ENCODE data around the gene PPP1R3C.

The PPP1R3C gene

DNA sequence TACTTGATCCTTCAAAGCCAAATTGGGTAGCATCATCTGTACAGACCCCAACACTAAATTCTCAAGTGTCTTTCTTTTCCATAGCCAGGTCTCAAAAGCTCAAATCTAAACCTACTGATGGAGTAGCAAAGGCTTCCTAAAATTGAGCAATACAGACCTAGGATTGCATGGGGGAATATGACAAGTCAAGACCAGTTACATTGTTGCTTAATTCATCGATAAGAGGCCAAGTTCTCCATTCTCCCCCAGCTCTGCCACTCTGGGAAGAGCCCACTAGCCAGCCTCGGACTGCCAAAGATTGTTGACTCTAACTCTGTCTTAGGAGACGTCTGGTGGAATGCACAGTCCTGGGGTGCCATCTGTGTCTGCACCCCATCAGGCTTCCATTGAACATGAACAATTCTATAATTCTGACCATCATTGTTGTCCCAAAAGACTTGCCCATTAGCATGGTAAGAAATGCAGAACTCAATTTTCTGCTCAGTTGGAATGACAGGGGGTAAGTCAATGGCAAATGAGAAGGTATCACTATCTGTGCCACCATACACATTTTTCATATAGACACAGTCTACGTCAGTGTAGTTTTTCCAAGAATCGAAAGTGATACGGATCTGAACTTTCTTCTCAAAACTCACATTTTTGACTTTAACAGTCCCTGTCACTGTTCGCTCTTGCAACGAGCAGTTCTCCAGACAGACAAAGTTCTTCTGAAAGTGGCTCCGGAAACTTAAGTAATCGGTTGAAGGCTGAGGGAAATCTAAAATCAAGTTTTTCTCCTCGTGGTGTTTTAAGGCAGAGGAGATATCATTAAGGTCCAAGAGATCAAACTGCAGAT is 2.9 kb downstream of the PPP1R3C start:
- no peak for DNase-seq (ENCODE audit: low read depth in 2 of 2)

DNA sequence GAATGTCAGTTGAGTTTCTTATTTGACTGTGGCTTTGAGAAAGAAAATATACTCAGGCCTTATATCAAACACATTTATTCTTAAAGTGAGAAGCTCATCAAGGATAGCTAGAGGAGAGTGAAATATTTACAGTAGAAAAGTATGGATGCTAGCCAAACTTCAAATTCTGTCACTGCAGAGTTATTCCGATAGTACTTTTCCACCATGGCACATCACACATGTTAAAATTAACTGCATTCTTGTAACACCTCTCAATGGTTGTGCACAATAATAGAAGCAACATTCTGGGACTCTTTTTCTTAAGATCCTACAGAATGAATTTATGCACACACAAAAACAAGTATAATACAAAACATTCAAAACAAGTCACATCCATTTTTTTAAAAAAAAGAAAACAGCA is 4.5 kb downstream of the PPP1R3C start:
- DNase-seq (ENCODE audit: low read depth in 2 of 2), result no peak

DNA sequence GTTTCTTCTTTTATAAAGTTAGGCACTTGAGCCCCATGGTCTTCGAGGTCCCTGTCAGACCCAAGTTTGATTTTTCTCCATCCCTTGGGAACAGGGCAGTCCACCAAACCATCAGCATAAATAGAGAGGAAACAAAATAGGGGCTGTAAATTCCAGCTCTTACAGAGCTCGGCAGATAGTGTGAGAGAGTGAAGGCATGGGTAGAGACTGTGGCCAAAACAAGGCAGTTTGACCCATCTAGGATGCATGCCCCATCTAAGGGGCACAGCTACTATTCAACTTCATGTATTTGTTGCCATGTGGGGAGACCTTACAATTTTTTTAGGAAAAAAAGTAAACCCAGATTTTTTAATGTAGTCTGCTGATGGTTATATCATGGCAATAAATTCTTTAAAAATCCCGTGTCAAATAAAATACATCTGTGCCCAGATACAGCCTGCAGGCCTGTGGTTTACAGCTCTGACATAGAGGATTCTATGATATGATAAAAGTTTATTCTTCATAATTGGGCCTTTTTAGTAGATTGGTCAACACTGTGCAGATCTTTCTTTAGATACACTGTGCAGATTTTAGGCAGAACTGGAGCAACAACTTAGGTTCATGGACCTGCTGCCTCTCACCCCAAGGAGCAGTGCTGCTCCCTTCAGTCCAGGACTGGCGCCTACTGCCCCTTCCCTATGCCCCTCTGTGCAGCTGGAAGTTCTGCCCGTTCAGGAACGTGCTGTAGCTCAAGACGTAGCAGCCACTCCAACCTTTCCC is 5.3 kb downstream of the PPP1R3C start:
- DNase-seq (ENCODE audit: low read depth in 2 of 2), result no peak

DNA sequence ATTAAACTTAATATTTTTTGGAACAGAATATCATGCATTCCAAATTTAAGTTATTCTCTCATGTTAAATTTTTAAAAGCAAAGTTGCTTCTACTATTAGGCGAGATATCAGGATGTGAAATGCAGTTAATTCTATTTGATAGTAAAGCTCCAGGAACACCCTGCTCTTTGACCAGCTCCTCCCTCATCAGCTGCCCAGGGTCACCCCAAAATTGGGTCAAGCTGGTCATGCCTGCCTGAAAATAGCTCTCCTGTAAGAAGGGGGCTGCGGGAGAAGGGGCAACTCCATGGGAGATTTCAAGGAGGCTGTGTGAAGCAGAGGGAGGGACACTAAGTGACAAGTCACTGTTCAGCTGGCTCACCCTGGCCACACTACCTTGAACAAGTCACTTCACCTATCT is 5.9 kb downstream of the PPP1R3C start:
- DNase-seq (ENCODE audit: low read depth in 2 of 2), result no peak

DNA sequence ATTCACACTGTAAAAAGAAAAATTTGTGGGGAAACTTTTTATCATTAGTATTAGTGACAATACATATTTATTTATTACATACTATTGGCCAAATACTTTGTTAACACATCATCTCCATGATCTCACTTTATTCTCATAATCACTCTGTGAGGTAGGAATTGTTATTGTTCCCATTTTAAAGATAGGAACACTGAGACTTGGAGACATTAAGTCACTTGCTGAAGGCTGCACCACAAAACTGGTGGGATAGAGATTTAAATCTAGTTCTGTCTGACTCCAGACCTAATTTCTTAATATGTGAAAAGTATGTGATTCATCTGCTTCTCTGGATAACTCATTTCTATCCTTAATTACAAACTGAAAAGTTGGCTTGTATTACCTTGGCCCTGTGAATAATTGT is 8.2 kb downstream of the PPP1R3C start:
- no peak for DNase-seq (ENCODE audit: low read depth in 2 of 2)

DNA sequence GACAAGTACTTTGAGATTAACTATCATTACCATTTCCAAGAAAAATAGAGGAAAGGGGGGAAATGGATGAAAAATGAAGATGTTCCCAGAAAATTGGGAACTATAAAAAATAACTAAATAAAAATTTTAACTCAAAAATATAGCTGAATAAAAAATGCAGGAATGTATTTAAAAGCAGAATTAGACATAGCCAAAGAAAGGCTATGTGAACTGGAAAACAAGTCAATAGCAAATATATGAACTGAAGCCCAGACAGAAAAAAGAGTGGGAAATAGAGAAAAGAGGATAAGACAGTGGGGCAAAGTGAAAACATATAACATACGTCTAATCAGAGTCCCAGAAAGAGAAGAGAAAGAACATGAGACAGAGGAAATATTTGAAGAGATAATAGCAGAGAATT is 10.3 kb downstream of the PPP1R3C start:
- DNase-seq (ENCODE audit: low read depth in 2 of 2), result no peak

DNA sequence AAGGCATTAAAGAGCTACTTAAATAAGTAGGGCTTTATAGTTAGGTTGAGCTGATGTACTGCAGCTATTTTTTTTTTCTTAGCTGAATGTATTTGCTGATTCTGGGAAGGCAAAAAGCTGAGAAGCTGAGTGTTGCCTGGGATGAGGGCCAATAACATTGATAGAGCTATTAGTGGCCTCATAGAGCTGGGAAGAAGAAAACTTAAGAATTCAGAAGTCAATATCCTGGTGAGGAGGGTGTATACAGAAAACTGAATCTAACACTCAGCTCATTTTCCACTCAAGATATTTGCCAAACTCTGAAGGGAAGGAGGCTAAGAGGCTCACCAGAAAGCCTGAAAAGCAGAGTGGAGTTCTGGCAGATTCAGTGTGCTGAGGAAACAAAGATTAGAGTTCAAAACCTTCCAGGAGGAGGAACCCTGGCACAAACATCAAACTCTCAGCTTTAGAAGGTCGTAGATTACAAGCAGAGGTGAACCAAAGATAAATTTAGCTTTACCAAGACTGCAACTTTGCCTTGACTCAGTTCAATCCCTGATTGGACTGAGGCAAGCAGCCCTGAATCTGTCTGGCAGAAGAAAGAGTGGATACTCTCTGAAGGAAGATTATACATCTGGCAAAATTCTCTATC is 11.3 kb downstream of the PPP1R3C start:
- DNase-seq (ENCODE audit: low read depth in 2 of 2), result no peak

DNA sequence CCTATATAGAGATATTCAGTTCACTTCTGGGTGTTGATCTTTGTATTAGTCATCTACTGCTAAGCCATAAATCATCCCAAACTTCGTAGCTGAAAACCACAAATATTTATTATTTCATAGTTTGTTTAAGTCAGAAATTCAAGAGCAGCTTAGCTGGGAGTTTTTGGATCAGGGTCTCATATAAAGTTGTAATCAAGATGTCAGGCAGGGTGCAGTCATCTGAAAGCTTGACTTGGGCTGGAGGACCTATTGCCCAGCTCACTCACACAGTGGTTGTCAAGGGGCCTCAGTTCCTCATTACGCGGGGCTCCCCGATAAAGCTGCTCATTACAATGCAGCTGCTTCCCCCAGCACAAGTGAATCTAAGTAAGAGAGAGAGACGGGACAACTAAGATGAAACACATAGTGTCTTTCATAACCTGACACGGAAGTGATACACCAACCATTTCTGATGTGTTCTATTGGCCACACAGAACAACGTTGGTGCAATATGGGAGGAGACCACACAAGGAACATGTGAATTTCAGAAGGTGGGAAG is 15.7 kb downstream of the PPP1R3C start:
- DNase-seq (ENCODE audit: low read depth in 2 of 2), result no peak

DNA sequence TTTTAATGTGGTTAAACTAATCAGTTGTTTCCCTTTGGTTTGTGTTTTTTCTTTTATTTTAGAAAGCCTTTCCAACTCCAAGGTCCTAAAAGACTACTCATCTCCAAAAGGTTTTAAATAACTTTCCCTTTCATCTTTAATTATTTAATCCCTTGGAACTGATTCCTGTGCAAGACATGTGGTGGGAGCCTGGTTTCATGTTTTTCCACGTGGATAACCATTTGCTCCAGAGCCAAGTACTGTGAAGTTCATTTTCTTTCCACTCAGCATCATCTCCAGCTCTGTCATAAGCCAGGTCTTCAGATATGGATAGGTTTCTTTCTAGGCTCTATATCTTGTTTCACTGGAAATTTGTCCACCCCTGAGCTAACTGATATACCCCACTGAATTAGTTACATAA is 16.7 kb downstream of the PPP1R3C start:
- DNase-seq (ENCODE audit: low read depth in 2 of 2), result no peak

DNA sequence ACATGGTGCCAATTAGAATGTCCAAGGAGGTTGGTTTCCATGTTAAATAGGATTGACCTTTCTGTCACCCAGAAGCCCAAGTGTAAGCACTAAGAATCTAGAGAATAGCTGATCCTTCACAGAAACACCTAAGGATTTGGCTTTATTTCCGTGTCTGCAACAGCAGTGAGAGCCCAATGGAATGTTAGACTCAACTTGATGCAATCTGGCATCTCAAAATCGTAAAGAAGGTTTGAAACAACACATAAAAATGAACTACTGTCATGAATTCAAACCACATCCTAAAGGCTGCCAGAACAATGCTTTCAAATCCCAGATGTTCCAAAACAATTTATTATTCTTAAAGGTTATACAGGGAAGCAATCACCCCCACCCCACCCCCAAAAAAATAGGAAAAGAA is 18.6 kb downstream of the PPP1R3C start:
- DNase-seq (ENCODE audit: low read depth in 2 of 2), result no peak

DNA sequence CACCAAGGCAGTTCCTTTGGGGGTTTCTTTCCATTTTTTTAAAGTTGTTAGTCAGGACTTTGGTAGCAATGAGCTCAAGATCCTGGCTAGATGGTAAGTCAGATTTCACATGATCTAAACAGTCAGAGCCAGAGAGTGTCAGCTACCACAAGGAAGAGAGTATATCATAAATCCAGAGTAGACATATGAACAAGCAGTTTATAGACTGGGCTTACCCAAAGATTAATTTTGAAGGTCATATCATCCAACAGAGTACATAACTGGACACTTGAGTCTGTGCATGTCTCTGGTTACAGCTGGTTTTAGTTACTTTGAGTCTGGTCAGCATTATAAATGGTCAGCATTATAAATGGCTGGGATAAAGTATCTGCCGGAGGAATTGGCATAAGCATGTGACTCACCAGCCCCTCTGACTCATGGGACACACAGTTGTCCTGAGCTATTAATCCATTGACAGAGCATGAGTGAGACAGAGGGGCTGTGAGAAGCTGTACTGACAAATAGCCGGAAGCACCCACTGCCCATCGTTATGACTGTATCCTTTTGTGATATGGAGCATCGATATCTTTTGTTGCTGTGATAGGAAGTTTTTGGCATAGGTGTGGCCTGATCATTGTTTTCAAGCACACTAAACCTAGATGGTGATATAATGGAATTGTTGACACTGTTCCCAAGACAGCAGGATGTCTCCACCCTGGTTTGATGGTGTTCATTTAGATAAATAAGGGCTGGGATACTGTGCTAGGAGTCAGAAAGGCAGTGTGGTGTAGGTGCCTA is 19.3 kb downstream of the PPP1R3C start:
- no peak for DNase-seq (ENCODE audit: low read depth in 2 of 2)

DNA sequence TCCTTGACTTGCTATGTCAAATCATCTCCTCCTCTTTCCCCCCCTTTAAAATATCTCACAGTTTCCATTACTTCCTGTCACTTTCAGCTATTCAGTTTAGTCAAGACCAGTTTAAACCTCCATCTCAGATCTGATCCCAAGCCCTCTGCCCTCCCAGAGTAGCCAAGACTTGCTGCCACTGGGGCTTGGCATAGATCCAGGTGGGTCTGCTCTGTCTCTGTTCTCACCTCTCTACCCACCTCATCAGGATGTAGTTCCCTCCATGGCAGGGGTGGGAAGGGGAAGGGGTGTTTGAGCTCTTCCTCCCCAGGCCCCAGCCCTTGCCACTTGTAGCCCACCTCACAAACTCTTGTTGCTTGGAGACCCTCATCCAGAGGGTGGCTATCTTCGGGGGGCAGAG is 22.0 kb downstream of the PPP1R3C start:
- no peak for DNase-seq (ENCODE audit: low read depth in 2 of 2)

DNA sequence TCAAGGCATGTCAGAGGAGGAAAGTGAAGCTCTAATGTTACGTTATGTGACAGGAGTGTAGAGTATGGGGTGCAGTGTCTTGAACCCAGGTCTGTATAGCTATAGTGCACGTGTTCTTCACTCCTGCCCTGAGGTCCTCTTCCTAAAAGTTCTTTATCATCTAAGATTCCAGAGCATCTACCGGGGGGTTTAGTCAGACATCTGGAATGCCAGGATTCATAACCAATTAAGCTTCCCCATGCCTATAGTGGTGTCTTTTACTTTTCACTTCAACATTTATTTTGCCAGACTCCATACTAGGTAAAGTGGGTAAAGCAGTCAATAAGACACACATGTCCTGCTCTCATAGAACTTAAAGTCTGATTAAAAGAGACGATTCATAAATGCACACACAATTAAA is 22.4 kb downstream of the PPP1R3C start:
- DNase-seq (ENCODE audit: low read depth in 2 of 2), result no peak

DNA sequence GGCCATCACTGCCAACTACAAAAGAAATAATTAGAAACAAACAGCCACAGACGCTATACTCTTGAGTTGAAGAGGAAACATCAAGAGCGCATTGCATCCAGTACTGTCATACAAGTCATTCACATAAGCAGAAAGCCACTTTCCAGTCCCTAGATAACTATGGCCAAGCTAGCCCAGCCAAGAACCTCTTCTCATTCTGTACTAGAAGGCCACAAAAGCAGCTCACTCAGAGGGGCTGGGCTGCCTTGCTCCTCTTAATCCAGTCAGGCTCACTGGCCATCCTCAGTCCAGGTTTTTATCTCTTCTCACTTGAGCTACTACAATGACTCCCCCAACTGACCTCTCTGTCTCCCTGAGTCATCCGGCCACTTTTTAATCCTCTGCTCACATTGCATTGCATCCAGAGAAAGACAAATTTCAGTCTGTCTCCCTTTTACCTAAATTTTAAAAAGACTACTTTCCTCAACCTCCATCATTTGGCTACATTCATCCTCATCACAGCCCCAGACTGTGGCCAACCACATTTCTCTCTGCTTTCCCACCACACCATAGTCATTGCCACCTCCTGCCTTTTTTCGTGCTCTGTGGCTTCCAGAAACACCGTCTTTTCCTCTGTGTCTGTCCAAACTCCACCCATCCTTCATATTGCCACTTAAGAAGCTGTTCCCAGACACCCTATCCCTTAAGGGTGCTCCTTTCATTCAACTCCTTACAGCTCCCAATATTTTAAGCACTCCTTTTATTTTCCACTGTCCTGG is 25.0 kb downstream of the PPP1R3C start:
- no peak for DNase-seq (ENCODE audit: low read depth in 2 of 2)

DNA sequence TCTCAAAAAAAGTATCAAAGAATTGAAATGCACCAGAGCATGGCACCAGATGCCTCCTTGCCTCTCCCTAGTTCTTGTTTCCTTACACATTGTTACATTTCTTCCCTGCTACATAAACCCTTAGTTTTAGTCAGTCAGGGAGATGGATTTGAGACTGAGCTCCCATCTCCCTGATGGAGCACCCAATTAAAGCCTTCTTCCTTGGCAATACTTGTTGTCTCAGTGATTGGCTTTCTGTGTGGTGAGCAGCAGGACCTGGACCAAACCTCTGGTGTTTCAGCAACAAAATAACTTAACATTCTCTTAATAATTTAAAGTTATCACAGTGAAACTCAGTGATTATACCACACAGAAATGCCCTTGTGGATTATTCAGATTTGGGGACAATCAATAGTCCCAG is 26.9 kb downstream of the PPP1R3C start:
- DNase-seq (ENCODE audit: low read depth in 2 of 2), result no peak

DNA sequence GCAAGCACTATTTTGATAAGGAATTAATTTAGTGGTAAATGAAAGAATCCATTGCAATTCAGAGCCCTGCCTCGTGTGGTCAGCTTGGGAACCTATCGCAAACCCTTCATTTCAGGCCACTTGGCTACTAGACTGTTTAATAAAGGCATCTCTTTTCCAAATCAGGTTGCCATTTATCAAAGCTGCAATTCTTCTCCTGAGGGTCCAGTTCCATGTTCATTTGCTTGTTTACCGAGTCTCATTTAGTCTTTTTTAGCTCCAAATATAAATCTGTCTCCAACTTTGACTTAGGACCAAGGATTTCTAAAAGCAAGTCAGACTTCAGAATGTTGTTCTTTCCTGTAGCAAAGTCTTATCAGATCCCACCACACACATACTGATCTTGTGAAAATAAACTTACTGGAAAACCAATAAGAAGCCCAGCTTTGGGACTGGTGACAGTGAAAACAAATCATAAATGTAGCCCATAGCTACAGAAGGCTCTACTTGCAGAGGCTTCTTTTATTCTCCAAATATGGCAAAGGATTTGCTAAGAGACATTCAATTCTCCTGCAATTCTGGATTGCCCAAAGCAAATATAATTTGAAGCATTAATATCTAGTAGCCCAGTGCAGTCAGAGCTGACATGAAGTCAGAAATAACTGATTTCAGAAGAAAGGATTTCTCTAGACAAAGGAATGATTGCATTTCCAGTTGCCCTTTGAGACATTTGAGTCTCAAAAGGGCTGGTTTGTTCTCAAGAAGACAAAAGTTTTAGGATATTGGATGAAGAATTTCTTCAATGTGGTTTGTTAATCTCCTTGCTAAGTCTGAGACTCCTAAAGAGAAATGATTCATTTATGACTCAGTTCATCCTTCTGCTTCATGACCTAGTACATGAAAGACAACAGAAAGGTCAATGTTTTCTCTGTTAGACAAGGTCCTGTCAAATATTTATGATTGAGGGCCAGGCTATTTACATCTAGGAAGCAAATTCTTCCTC is 28.0 kb downstream of the PPP1R3C start:
- no peak for DNase-seq (ENCODE audit: low read depth in 2 of 2)

DNA sequence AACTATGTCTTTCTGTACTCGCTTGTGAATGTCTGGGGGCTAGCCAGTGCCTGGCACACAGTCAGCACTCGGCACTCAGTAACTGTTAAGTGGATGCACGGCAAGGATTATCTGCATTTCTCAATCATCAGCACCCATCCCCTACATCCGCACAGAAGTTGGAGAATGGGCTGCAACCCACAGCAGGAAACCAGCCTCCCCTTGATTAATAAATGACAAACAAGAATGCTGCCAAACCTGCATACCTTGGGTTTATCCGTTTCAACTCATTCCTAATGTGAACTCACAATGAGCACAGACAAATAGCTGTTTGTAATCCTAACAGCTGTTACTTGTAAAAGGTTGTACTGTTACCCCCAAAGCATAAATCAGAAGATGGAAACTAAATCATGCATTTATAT is 28.9 kb downstream of the PPP1R3C start:
- no peak for DNase-seq (ENCODE audit: low read depth in 2 of 2)

DNA sequence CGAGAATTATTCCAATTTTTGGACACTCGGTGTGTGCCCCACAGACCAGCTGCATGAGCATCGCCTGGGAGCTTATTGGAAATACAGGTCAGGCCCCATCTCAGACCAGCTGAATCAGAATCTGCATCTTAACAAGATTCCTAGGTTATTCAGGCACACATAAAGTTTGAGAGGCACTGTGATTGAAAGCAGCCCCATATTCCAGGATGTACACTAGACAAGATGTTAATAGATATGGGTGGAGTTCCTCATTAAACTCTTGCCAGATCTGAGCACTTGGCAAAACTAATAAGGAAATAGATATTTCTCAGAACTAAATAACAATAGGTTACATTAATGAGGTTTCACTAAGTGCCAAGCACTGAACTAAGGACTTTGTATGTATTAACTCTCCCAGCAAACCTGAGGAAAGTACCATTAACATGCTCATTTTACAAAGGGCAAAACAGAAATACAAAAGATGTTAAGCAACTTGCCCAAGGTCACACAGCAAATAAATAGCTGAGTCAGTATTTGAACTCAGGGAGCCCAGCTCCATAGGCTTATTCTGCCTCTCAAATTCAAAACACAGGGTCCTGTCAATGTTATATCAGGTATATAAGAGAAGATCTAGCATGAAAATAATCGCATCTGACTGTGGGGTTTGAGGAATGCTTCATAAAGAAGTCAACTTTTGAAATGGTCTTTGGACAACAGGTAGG is 29.9 kb downstream of the PPP1R3C start:
- no peak for DNase-seq (ENCODE audit: low read depth in 2 of 2)

DNA sequence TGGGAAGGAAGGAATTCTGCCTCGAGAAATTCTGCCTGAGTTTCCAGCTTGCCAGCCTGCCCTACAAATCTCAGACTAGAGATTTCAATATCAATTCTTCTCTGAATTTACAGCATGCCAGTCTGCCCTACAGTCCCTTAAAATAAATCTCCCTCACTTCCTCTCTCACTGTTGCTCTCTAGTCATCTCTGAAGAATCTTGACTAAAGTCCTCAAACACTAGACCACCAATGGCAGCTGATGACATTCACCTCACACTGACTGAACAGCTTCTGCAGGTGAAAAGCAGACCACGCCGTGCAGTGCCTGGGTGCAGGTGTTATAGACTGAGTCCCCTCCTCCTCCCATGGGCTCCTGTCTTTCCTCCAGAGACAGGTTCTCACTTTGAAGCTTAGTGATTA is 30.4 kb downstream of the PPP1R3C start:
- no peak for DNase-seq (ENCODE audit: low read depth in 2 of 2)

Data from stimulated activated CD8-positive, alpha-beta memory T cell treated with anti-CD3 and anti-CD28 coated beads, Interleukin-7, amount 100 ng/mL, for 4 hours (primary cell).